CD8-positive, alpha-beta memory T cell (primary cell): ENCODE measurements around the gene FCGR3B. TPM values are rescaled to one million over a fixed set of nuclear protein-coding genes. Genes with fewer than 3 reads are reported as not detected.
A peak's percentile ranks its signal among the peaks of the same experiment; 100 is the strongest.
"Not testable (repeated sequence)": the region's sequence is repeated elsewhere in the genome, so short reads cannot be mapped to it uniquely, and the experiment has no call there.

Experiments
- CTCF ChIA-PET: fragments of 350-600 bp; sonication (Branson Sonifier 250); formaldehyde crosslinking; loops from one replicate; lab custom pipeline; 2021; ENCODE audit warnings: antibody characterized with exemption; lab: Charles Lee
- POLR2A ChIA-PET: fragments of 350-600 bp; sonication (Branson Sonifier 250); formaldehyde crosslinking; loops from one replicate; lab custom pipeline; 2021; ENCODE audit warnings: antibody characterized with exemption; lab: Charles Lee
- DNase-seq, 5 donors: peaks; one replicate each; pipeline versions ENCODE4 v3.0.0 to v3.0.0-alpha.2; 2020 to 2022; ENCODE audit warnings: mixed read lengths in 1 of 5
- H3K27ac ChIP-seq: one replicate; pipeline ENCODE4 v1.7.0; 2013; ENCODE audit warnings: low read depth, mild to moderate bottlenecking, low read length, moderate library complexity
- H3K27me3 ChIP-seq: 2 replicates; pipeline ENCODE4 v1.7.0; 2013; ENCODE audit warnings: low read length, mild to moderate bottlenecking; ENCODE audit not compliant: insufficient read depth, poor library complexity, severe bottlenecking
- H3K36me3 ChIP-seq: 2 replicates; pipeline ENCODE4 v1.7.0; 2013; ENCODE audit warnings: mild to moderate bottlenecking, low read length, moderate library complexity; ENCODE audit not compliant: insufficient read depth
- H3K4me1 ChIP-seq: 2 replicates; pipeline ENCODE4 v1.7.0; 2013; ENCODE audit warnings: mild to moderate bottlenecking, low read length, moderate library complexity; ENCODE audit not compliant: insufficient read depth
- H3K4me3 ChIP-seq: 2 replicates; pipeline ENCODE4 v1.7.0; 2013; ENCODE audit warnings: mild to moderate bottlenecking, low read length
- H3K9me3 ChIP-seq: 2 replicates; pipeline ENCODE4 v1.7.0; 2013; ENCODE audit warnings: mild to moderate bottlenecking, low read length
- H3K27ac Mint-ChIP-seq, 8 donors: one replicate each; pipeline ENCODE4 v1.8.0; 2020 to 2021; ENCODE audit warnings: mixed read lengths in 8 of 8, mild to moderate bottlenecking in 6 of 8, inconsistent platforms in 3 of 8, moderate library complexity in 3 of 8
- H3K27me3 Mint-ChIP-seq, 2 donors: one replicate each; pipeline ENCODE4 v1.8.0; 2020 to 2021; ENCODE audit warnings: mixed read lengths in 2 of 2, mild to moderate bottlenecking in 1 of 2, moderate library complexity in 1 of 2
- H3K36me3 Mint-ChIP-seq, 3 donors: one replicate each; pipeline ENCODE4 v1.8.0; 2020 to 2021; ENCODE audit warnings: mixed read lengths in 3 of 3, inconsistent platforms in 1 of 3, mild to moderate bottlenecking in 1 of 3
- H3K4me1 Mint-ChIP-seq, 3 donors: one replicate each; pipeline ENCODE4 v1.8.0; 2020 to 2021; ENCODE audit warnings: mixed read lengths in 3 of 3, inconsistent platforms in 1 of 3, mild to moderate bottlenecking in 1 of 3
- H3K4me3 Mint-ChIP-seq, 7 donors: one replicate each; pipeline ENCODE4 v1.8.0; 2020 to 2021; ENCODE audit warnings: mixed read lengths in 7 of 7, mild to moderate bottlenecking in 6 of 7, moderate library complexity in 4 of 7, inconsistent platforms in 2 of 7
- H3K9me3 Mint-ChIP-seq, 5 donors: one replicate each; pipeline ENCODE4 v1.8.0; 2020 to 2022; ENCODE audit warnings: mixed read lengths in 5 of 5, mild to moderate bottlenecking in 3 of 5, moderate library complexity in 2 of 5, inconsistent platforms in 1 of 5
- polyA plus RNA-seq: library from polyadenylated mRNA; unstranded; fragments of 300-500 nt; fragmentation: Illumina TruSeq; gene quantifications from one replicate; pipeline ENCODE4 v1.2.3, GENCODE V29; 2021
- total RNA-seq, 2 experiments: library from RNA; stranded (reverse); gene quantifications; one replicate each; pipeline ENCODE4 v1.2.3, GENCODE V29; 2021

Gene FCGR3B
- total RNA-seq (not detected), polyA plus RNA-seq (0.46 TPM)

GRCh38 chr1:161631076-161631475 lies at the start of gene FCGR3B:
Gene FCGR3B (minus strand): TSS chr1:161631176. CDS start chr1:161631094, 82 bp downstream.
- H3K9me3 ChIP-seq = no peaks in the 10 kb centered on the region
- H3K27me3 Mint-ChIP-seq = no peaks in the 10 kb centered on the region
- no peak within 1 kb of the TSS for H3K27ac ChIP-seq
- no peak within 1 kb of the TSS for H3K4me3 ChIP-seq
- H3K27ac Mint-ChIP-seq = no peak within 1 kb of the TSS
- no peak within 1 kb of the TSS for H3K4me3 Mint-ChIP-seq
- no peaks in the 10 kb centered on the region for H3K36me3 Mint-ChIP-seq
- no peaks in the 10 kb centered on the region for H3K36me3 ChIP-seq
- POLR2A ChIA-PET = no interaction called here
- no peaks in the 10 kb centered on the region for H3K27me3 ChIP-seq
- no peaks in the 10 kb centered on the region for H3K9me3 Mint-ChIP-seq
- H3K4me1 ChIP-seq = no peaks in the 10 kb centered on the region
- H3K4me1 Mint-ChIP-seq = peaks cover 20 to 26% (median 23%) of the 10 kb centered on the region in 3 donors
- DNase-seq = no peak
- CTCF ChIA-PET = no interaction called here

GRCh38 chr1:161678500-161678899 lies 47.5 kb upstream of the FCGR3B start:
- Histone ChIP-seq H3K4me3 (no peak overlapping the region), H3K27ac (no peak overlapping the region), H3K4me1 (no peaks in the 10 kb centered on the region), H3K9me3 (no peaks in the 10 kb centered on the region), H3K27me3 (no peaks in the 10 kb centered on the region), H3K36me3 (no peaks in the 10 kb centered on the region)
- ChIA-PET POLR2A (no interaction called here), CTCF (no interaction called here)
- Mint-ChIP-seq H3K27me3 (no peaks in the 10 kb centered on the region), H3K4me3 (no peak overlapping the region), H3K9me3 (no peaks in the 10 kb centered on the region), H3K36me3 (no peaks in the 10 kb centered on the region), H3K4me1 (no peaks in the 10 kb centered on the region), H3K27ac (no peak overlapping the region)
- no peak for DNase-seq

- Mint-ChIP-seq H3K27me3 (no peaks in the 10 kb centered on the region), H3K27ac (peak overlapping the region in 2 of 8 donors; percentile 28 to 96), H3K4me1 (no peaks in the 10 kb centered on the region), H3K4me3 (no peak overlapping the region), H3K9me3 (no peaks in the 10 kb centered on the region), H3K36me3 (no peaks in the 10 kb centered on the region)
- ChIA-PET POLR2A (no interaction called here), CTCF (no interaction called here)
- no peaks in the 10 kb centered on the region for H3K4me1 ChIP-seq
- H3K27ac ChIP-seq = no peak overlapping the region
- no peaks in the 10 kb centered on the region for H3K36me3 ChIP-seq
- no peak for DNase-seq
- no peak overlapping the region for H3K4me3 ChIP-seq
- no peaks in the 10 kb centered on the region for H3K27me3 ChIP-seq
- H3K9me3 ChIP-seq = no peaks in the 10 kb centered on the region
Observed at GRCh38 chr1:161676958-161677689, 46.1 kb upstream of the FCGR3B start.

- no peak overlapping the region for H3K27ac Mint-ChIP-seq
- ChIA-PET POLR2A (no interaction called here), CTCF (no interaction called here)
- Histone ChIP-seq H3K27ac (no peak overlapping the region), H3K36me3 (no peaks in the 10 kb centered on the region), H3K27me3 (no peaks in the 10 kb centered on the region), H3K4me3 (no peak overlapping the region), H3K4me1 (no peaks in the 10 kb centered on the region), H3K9me3 (no peaks in the 10 kb centered on the region)
- no peaks in the 10 kb centered on the region for H3K4me1 Mint-ChIP-seq
- H3K4me3 Mint-ChIP-seq = no peak overlapping the region
- H3K36me3 Mint-ChIP-seq = no peaks in the 10 kb centered on the region
- no peaks in the 10 kb centered on the region for H3K9me3 Mint-ChIP-seq
- H3K27me3 Mint-ChIP-seq = no peaks in the 10 kb centered on the region
- DNase-seq = no peak
Observed at GRCh38 chr1:161676441-161676840, 45.5 kb upstream of the FCGR3B start.

- H3K27me3 Mint-ChIP-seq, H3K9me3 Mint-ChIP-seq, CTCF ChIA-PET, H3K27ac ChIP-seq, H3K36me3 ChIP-seq, H3K36me3 Mint-ChIP-seq, H3K27me3 ChIP-seq, H3K4me1 ChIP-seq, POLR2A ChIA-PET, H3K4me1 Mint-ChIP-seq, DNase-seq, H3K9me3 ChIP-seq, H3K4me3 ChIP-seq, H3K27ac Mint-ChIP-seq, H3K4me3 Mint-ChIP-seq: not testable (repeated sequence)
Observed at GRCh38 chr1:161674908-161675307, 43.9 kb upstream of the FCGR3B start.

- H3K27ac Mint-ChIP-seq, DNase-seq, H3K4me3 Mint-ChIP-seq, H3K27ac ChIP-seq, H3K36me3 ChIP-seq, H3K27me3 ChIP-seq, H3K36me3 Mint-ChIP-seq, H3K4me3 ChIP-seq, CTCF ChIA-PET, H3K9me3 ChIP-seq, POLR2A ChIA-PET, H3K4me1 ChIP-seq, H3K9me3 Mint-ChIP-seq, H3K27me3 Mint-ChIP-seq, H3K4me1 Mint-ChIP-seq: not testable (repeated sequence)
Observed at GRCh38 chr1:161674447-161674846, 43.5 kb upstream of the FCGR3B start.

- H3K9me3 ChIP-seq, H3K36me3 Mint-ChIP-seq, H3K27me3 ChIP-seq, H3K27ac ChIP-seq, POLR2A ChIA-PET, H3K9me3 Mint-ChIP-seq, H3K27ac Mint-ChIP-seq, H3K36me3 ChIP-seq, CTCF ChIA-PET, H3K4me1 ChIP-seq, DNase-seq, H3K4me3 ChIP-seq, H3K4me1 Mint-ChIP-seq, H3K4me3 Mint-ChIP-seq, H3K27me3 Mint-ChIP-seq: not testable (repeated sequence)
Observed at GRCh38 chr1:161673437-161673836, 42.5 kb upstream of the FCGR3B start.

GRCh38 chr1:161671045-161672020 lies 40.4 kb upstream of the FCGR3B start:
- H3K9me3 Mint-ChIP-seq, H3K4me3 Mint-ChIP-seq, POLR2A ChIA-PET, H3K27ac Mint-ChIP-seq, H3K4me1 ChIP-seq, H3K4me3 ChIP-seq, H3K4me1 Mint-ChIP-seq, H3K27ac ChIP-seq, CTCF ChIA-PET, H3K9me3 ChIP-seq, H3K27me3 ChIP-seq, H3K27me3 Mint-ChIP-seq, H3K36me3 Mint-ChIP-seq, DNase-seq, H3K36me3 ChIP-seq: not testable (repeated sequence)
